HG02970 (cell line): ENCODE measurements around the gene NOD2.

Source experiments
- ATAC-seq: cut with Tn5 transposase; IDR thresholded peaks from one replicate; pipeline ENCODE4 v1.9.1; 2021; ENCODE audit warnings: mild to moderate bottlenecking, moderate library complexity, moderate number of reproducible peaks; ENCODE audit not compliant: unreplicated experiment, low FRiP score

Gene NOD2

GRCh38 chr16:50669741-50670140 is 23.7 kb upstream of the NOD2 start:
- ATAC-seq: no peak

GRCh38 chr16:50670476-50670875 is 22.9 kb upstream of the NOD2 start:
- ATAC-seq: no peak

GRCh38 chr16:50671644-50672260 is 21.7 kb upstream of the NOD2 start:
- no peak for ATAC-seq

GRCh38 chr16:50673496-50674275 is 19.7 kb upstream of the NOD2 start:
- ATAC-seq: no peak

GRCh38 chr16:50674831-50675230 is 18.6 kb upstream of the NOD2 start:
- ATAC-seq: no peak

GRCh38 chr16:50675686-50676610 is 17.5 kb upstream of the NOD2 start:
- no peak for ATAC-seq

- no peak for ATAC-seq
These were observed 16.7 kb upstream of the NOD2 start for GRCh38 chr16:50676684-50677225.

GRCh38 chr16:50677351-50677750 is 16.1 kb upstream of the NOD2 start:
- ATAC-seq: no peak

GRCh38 chr16:50678531-50678930 is 14.9 kb upstream of the NOD2 start:
- ATAC-seq: no peak

GRCh38 chr16:50679266-50679665 is 14.1 kb upstream of the NOD2 start:
- ATAC-seq: no peak

- ATAC-seq: no peak
These were observed 13.5 kb upstream of the NOD2 start for GRCh38 chr16:50679676-50680555.

GRCh38 chr16:50680556-50680893 is 12.9 kb upstream of the NOD2 start:
- no peak for ATAC-seq

GRCh38 chr16:50681021-50681885 is 12.2 kb upstream of the NOD2 start, which contains the start of gene SNX20:
Gene SNX20 (minus strand): TSS chr16:50681312. CDS start chr16:50677526, 3,786 bp downstream.
- no peak for ATAC-seq

- ATAC-seq: peak; percentile 52
These were observed 9.6 kb upstream of the NOD2 start for GRCh38 chr16:50683689-50684374.

GRCh38 chr16:50684823-50685461 is 8.5 kb upstream of the NOD2 start:
- no peak for ATAC-seq

GRCh38 chr16:50685462-50686063 is 7.8 kb upstream of the NOD2 start:
- ATAC-seq: no peak

GRCh38 chr16:50688083-50688482 is 5.3 kb upstream of the NOD2 start:
- ATAC-seq: no peak
